GM12872 (cell line): ENCODE measurements around the gene SLC26A11.

Experiments
- CTCF ChIP-seq: IDR thresholded peaks from 3 replicates; pipeline ENCODE4 v1.5.1; 2011; ENCODE audit warnings: low read depth, mild to moderate bottlenecking, low read length, moderate library complexity; ENCODE audit not compliant: insufficient read depth

The SLC26A11 gene

GRCh38 chr17:80247561-80247960, 27.3 kb downstream of the SLC26A11 start:
- no peak for TF ChIP-seq CTCF

- no peak for TF ChIP-seq CTCF
Observed at GRCh38 chr17:80248001-80248893, 28.0 kb downstream of the SLC26A11 start.

GRCh38 chr17:80248894-80249710, 28.9 kb downstream of the SLC26A11 start:
- no peak for TF ChIP-seq CTCF

GRCh38 chr17:80251966-80252365, 31.7 kb downstream of the SLC26A11 start:
- no peak for TF ChIP-seq CTCF

DNA sequence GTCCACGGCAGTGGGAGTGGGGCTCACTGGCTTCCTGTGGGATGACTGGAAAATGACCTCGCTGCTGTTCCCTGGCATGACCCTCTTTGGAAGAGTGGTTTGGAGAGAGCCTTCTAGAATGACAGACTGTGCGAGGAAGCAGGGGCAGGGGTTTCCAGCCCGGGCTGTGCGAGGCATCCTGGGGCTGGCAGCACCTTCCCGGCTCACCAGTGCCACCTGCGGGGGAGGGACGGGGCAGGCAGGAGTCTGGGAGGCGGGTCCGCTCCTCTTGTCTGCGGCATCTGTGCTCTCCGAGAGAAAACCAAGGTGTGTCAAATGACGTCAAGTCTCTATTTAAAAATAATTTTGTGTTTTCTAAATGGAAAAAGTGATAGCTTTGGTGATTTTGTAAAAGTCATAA, 32.6 kb downstream of the SLC26A11 start:
- peak; percentile 87 for TF ChIP-seq CTCF

DNA sequence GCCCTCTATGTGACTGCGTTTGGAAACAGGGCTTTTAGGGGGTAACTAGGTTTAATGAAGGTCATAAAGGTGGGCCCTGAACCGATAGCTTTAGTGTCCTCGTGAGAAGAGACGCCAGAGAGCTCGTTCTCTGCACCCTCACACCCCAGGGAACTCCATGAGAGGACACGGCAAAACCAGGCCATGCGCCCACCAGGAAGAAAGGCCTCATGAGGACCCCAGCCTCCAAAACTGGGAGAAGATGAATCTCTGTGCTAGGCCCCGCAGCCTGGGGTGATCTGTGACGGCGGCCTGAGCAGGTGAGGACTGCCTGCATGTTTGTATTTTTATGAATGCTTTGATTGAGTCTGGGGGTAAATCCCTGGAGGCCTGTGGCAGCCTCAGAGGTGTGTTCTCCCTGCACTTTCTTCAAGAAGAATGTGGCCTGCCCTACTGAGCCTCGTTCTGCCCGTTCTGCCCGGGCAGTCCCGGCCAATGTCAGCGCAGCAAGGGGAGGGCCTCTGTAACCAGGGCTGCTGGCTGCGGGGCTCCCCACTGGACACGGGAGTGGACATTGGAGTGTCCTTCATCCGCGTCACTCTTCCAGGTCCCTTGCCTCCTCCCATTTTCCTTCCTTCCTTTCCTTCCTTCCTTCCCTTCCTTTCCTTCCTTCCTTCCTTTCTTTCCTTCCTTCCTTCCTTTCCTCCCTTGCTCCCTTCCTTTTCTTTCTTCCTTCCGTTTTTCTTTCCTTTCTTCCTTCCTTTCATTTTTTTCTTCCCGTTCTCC, 33.6 kb downstream of the SLC26A11 start:
- no peak for TF ChIP-seq CTCF
